Ovary (tissue), 9 donors: Measurements from ENCODE around the gene PALLD. TPM values are rescaled to one million over a fixed set of nuclear protein-coding genes. Genes with fewer than 3 reads are reported as not detected.

Source experiments
- DNase-seq, 5 donors: peaks; one replicate each; pipeline ENCODE4 v3.0.0-alpha.2; 2019 to 2020
- H3K27ac ChIP-seq, 2 donors: fragments of 200-600 bp; one replicate each; pipeline versions ENCODE4 v1.5.1 to v1.8.0; 2019 to 2022
- H3K27me3 ChIP-seq: fragments of 200-600 bp; one replicate; pipeline ENCODE4 v1.8.0; 2022
- H3K36me3 ChIP-seq: fragments of 200-600 bp; sonication (generic); one replicate; pipeline ENCODE4 v1.5.1; 2019
- H3K4me1 ChIP-seq: one replicate; pipeline ENCODE4 v1.8.1; 2013; ENCODE audit warnings: mild to moderate bottlenecking, moderate library complexity; ENCODE audit not compliant: insufficient read depth
- H3K4me3 ChIP-seq: fragments of 200-600 bp; sonication (generic); one replicate; pipeline ENCODE4 v1.5.1; 2017
- H3K9me3 ChIP-seq, 2 donors: fragments of 200-600 bp in 1 of 2; sonication (generic) in 1 of 2; one replicate each; pipeline versions ENCODE4 v1.5.1 to v1.8.1; 2013 to 2019; ENCODE audit warnings: mild to moderate bottlenecking in 1 of 2, moderate library complexity in 1 of 2
- CTCF ChIP-seq, 3 donors: fragments of 450-650 bp in 2 of 3; fragments of 200-600 bp in 1 of 3; IDR thresholded peaks; one replicate each; pipeline versions ENCODE4 v1.5.1 to v1.8.0; 2016 to 2022; ENCODE audit warnings: antibody characterized with exemption in 3 of 3, mild to moderate bottlenecking in 1 of 3
- EP300 ChIP-seq: sonication (generic); formaldehyde crosslinking; IDR thresholded peaks from one replicate; pipeline ENCODE4 v1.6.1; 2017; ENCODE audit warnings: antibody characterized with exemption
- POLR2A ChIP-seq: fragments of 450-650 bp; IDR thresholded peaks from one replicate; pipeline ENCODE4 v1.6.1; 2017; ENCODE audit warnings: antibody characterized with exemption, mild to moderate bottlenecking, moderate library complexity
- WGBS, 3 donors: extraction: QIAGEN DNeasy Blood & Tissue Kit in 1 of 3; methylation state at CpG; one replicate each; pipeline versions ENCODE4 v1.1.5 to v1.1.7; 2013 to 2017; 5-methylcytosine and 5-hydroxymethylcytosine counted together
- intact Hi-C, 4 donors: fragments of 100-400 bp; cut with DNase I; formaldehyde crosslinking; loops; one replicate each; pipeline versions ENCODE4 v1.11.0 to v1.15.1; 2022 to 2023
- polyA plus RNA-seq, 2 donors: library from polyadenylated mRNA; stranded (reverse); fragments of 200-250 nt in 1 of 2; fragments of 350-450 nt in 1 of 2; fragmentation: Illumina TruSeq in 1 of 2; extraction: RNeasy Lipid Tissue Mini Kit (QIAGEN cat#74804) in 1 of 2; gene quantifications; one replicate each; pipeline ENCODE4 v1.2.3, GENCODE V29; 2013 to 2014
- total RNA-seq, 7 donors: library from RNA; depleted of rRNA in 2 of 7; stranded (reverse); fragments of >200 nt in 2 of 7; fragmentation: NEBNext Ultra II Directional in 3 of 7; extraction: Animal tissue kit (Norgen Biotek cat#: 25700) in 3 of 7; gene quantifications; one replicate each; pipeline versions ENCODE4 v1.1.0 to v1.2.4, GENCODE V29; 2016 to 2023
- donor health status: DM: no; HTN: no; CAD: no; lungs with moderate emphysema.
- donor health status: DM: no; HTN: no; CAD: no.
- donor health status: Bipolar disorder and iron deficiency.
- donor health status: DM: yes; HTN: yes; CAD: no.
- donor health status: DM: no; HTN: no; CAD: no.
- donor health status: DM: yes; HTN: yes; CAD: no.

PALLD gene
- total and polyA plus RNA-seq, 9 donors, result 96.8 to 605 (median 137) TPM

- H3K9me3 ChIP-seq, result no peaks in the 10 kb centered on the region
- H3K27ac ChIP-seq, result no peak overlapping the region
Measured at GRCh38 chr4:168560184-168561180, 63.6 kb downstream of the PALLD start.

GRCh38 chr4:168562041-168562571 is 65.3 kb downstream of the PALLD start:
- no peaks in the 10 kb centered on the region for H3K27me3 ChIP-seq
- TF ChIP-seq POLR2A (no peak), EP300 (no peak), CTCF (IDR thresholded peaks at IDR 0.05) (no peak)
- intact Hi-C loops, result no loop called here
- H3K4me3 ChIP-seq, result no peak overlapping the region
- no peaks in the 10 kb centered on the region for H3K9me3 ChIP-seq
- no peak overlapping the region for H3K27ac ChIP-seq
- DNase-seq, result no peak
- no peaks in the 10 kb centered on the region for H3K4me1 ChIP-seq
- 50 to 58% (median 50%) methylated on average over 3 of the region's 3 CpGs for WGBS, 3 donors
- H3K36me3 ChIP-seq, result no peaks in the 10 kb centered on the region

More at GRCh38 chr4:168560184-168561180, 63.6 kb downstream of the PALLD start:
- H3K4me1 ChIP-seq, result no peaks in the 10 kb centered on the region
- no peak overlapping the region for H3K4me3 ChIP-seq
- TF ChIP-seq CTCF (IDR thresholded peaks at IDR 0.05) (no peak), EP300 (no peak), POLR2A (no peak)
- WGBS, 3 donors, result 30 to 44% (median 34%) methylated on average over 3 of the region's 3 CpGs
- no peak for DNase-seq
- H3K36me3 ChIP-seq, result no peaks in the 10 kb centered on the region
- no peaks in the 10 kb centered on the region for H3K27me3 ChIP-seq
- intact Hi-C loops, result no loop called here

- TF ChIP-seq EP300 (no peak), POLR2A (no peak), CTCF (IDR thresholded peaks at IDR 0.05) (no peak)
- Histone ChIP-seq H3K9me3 (no peaks in the 10 kb centered on the region), H3K4me3 (no peak overlapping the region), H3K4me1 (peaks cover under 1% of the 10 kb centered on the region), H3K36me3 (no peaks in the 10 kb centered on the region), H3K27ac (no peak overlapping the region), H3K27me3 (no peaks in the 10 kb centered on the region)
- WGBS, 3 donors, result 89 to 92% (median 90%) methylated on average over 3 of the region's 3 CpGs
- intact Hi-C loops, result no loop called here
- DNase-seq, result no peak
Measured at GRCh38 chr4:168564023-168564422, 67.2 kb downstream of the PALLD start.

GRCh38 chr4:168565130-168565529 is 68.3 kb downstream of the PALLD start:
- DNase-seq, result no peak
- Histone ChIP-seq H3K4me3 (no peak overlapping the region), H3K27ac (no peak overlapping the region), H3K4me1 (peaks cover 2% of the 10 kb centered on the region), H3K9me3 (no peaks in the 10 kb centered on the region), H3K27me3 (no peaks in the 10 kb centered on the region), H3K36me3 (no peaks in the 10 kb centered on the region)
- intact Hi-C loops, result no loop called here
- WGBS, 3 donors, result 84 to 92% (median 84%) methylated on average over 2 of the region's 2 CpGs
- no peak for TF ChIP-seq EP300
- TF ChIP-seq POLR2A, result no peak
- no peak for TF ChIP-seq CTCF (IDR thresholded peaks at IDR 0.05)
